Measurements from ENCODE around the gene LRFN2.

LRFN2 gene

DNA sequence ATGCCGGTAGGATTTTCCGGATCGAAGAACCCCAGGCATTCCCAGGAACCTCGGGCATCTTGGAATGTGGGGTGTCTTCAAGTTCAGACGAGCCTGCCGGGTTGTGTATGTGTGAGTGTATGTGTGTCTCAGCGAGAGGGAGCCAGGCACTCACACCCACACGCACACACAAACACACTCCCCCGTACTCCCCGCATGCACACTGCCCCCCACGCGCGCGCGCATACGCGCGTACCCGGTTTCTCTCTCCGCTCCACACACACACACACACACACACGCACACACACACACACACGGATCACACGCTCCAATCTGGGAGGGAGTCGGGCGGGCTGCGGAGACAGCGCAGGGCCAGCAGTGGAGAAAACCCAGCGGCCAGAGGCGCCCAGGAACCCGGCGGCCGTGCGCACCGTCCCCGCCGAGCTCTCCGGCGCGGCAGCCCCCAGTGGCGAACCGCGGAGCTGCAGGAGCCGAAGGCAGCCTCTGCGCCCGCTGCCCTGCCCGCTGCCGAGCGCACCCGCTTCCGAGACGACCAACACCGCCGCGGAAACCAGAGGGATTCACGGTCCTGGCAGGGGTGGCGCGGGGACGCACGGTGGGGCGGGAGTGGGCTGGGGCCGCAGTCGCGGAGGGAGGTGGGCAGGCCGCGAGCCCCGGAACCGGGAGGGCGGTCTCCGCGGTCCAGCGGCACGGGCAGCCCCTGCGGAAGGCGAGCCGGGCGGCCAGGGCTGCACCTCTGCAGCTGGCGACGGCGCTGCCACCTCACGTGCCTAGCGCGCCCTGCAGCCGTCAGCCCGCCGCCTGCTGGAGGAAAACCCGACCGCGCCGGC, at the start of gene LRFN2:
Gene LRFN2 (minus strand): TSS at position 125 of the 830 bp plus-strand sequence.
- peak; percentile 59 for DNase-seq

DNA sequence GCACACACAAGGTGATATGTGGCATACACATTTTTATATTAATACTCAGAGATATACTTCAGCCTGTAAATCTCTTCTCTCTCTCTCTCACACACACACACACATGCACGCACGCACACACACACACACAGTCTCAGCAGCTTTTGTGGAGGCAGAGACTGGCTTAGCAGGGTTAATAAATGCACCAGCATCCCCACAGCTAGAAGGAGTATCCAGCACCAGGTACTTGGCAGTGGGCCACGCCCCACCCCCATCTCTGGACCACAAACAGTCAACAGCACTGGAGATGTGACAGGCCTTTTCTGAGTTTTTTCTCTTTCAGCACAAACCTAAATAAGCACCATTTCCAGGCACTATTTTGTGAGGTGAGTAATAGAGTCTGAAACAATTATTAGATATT, 47.3 kb upstream of the LRFN2 start:
- no peak for DNase-seq

- no peak for DNase-seq
Observed at GRCh38 chr6:40631744-40632143, 44.6 kb upstream of the LRFN2 start.

GRCh38 chr6:40630488-40630887, 43.3 kb upstream of the LRFN2 start:
- no peak for DNase-seq

DNA sequence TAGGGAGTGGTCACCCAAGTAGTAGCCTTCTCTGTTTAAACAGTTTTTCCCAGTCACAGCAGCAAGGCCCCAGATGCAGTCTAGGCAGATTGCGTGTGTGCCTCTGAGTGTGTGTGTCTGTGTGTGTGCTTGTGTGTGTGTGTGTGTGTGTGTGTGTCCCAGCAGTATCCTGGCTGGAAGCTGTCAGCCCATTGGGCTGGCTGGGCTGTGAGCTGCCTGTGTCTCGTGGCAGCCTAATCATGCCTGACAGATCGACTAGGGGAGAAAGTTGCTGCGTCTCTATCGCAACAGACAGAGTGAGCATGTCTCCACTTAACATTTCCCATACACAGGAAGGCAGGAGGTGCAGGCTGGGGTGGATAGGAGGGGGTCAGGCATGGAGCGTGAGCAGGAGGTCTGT, 42.9 kb upstream of the LRFN2 start:
- no peak for DNase-seq

DNA sequence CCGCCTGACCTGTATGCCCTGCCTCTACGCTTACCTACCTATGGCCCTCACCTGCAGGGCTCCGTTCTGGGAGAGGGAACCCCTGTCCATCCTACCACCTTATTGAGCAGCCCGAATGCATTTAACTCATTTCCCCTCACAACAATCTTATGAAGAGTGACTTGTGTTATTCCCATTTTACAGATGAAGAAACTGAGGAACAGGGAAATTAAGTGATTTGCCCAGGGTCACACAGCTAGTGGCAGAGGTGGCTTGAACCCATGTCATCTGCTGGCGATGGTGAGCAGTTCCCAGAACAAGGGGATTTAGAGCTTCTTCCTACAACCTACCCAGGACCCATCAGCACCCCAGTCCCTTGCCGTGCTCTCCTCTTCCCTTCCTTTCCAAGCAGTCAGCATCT, 42.3 kb upstream of the LRFN2 start:
- DNase-seq = no peak

- no peak for DNase-seq
Observed at GRCh38 chr6:40627316-40627715, 40.2 kb upstream of the LRFN2 start.

DNA sequence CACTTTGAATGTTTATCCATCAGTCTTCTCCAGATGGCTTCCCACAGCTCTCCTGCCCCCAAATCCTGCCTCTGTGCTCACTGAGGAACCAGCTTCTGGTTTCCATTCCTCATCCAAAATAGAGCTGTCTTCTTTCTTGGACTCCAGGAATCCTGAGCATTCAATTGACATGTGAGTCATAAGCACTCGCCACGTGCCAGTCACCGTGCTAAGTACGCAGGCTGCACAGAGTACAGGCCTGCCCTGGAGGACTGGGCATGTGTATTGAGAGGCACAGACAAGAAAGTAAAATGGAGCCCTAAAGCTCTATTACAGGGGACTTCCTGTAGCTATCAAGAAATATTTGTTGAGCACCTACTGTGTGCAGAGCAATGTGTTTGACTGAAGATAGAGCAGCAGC, 39.7 kb upstream of the LRFN2 start:
- DNase-seq = no peak

- no peak for DNase-seq
Observed at GRCh38 chr6:40623932-40624331, 36.8 kb upstream of the LRFN2 start.

DNA sequence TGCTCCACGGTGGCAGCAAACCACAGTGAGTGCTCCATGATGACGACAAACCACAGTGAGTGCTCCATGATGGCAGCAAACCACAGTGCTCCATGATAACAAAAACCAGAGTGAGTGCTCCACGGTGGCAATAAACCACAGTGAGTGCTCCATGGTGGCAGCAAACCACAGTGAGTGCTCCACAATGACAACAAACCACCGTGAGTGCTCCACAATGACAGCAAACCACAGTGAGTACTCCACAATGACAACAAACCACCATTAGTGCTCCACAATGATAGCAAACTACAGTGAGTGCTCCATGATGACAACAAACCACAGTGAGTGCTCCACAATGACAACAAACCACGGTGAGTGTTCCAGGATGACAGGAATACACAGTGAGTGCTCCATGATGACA, 36.0 kb upstream of the LRFN2 start:
- no peak for DNase-seq

DNA sequence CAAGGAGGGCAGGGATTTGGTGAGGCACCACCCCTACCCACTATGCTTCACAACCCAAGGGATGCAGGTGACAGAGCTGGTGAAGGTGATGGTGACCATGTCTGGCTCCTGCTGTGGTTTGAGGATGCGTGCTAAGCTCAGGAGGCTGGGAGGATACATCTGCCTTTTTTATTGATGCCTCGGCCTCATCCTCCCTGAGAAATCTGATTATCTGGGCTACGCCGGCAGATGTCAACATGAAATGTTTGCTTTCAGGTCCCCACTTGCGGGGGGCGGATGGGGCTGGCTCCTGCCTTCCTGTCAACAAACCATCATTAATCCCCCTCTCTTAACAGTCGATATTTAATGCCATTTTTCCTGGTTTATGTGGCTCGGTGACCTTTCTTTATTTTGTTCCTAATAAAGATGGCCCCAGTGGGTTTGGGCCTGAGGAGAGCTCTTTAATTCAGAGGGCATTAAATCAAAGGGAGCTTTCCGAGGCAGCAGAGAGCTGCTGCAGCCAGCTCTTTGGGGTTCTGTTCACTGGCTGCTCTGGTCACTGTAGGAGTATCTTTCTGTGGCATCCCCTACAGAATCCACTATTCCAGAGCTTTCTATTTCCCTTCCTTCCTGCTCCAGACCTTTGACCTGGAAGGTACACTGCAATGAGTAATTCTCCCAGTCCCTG, 33.5 kb upstream of the LRFN2 start:
- DNase-seq = no peak

DNA sequence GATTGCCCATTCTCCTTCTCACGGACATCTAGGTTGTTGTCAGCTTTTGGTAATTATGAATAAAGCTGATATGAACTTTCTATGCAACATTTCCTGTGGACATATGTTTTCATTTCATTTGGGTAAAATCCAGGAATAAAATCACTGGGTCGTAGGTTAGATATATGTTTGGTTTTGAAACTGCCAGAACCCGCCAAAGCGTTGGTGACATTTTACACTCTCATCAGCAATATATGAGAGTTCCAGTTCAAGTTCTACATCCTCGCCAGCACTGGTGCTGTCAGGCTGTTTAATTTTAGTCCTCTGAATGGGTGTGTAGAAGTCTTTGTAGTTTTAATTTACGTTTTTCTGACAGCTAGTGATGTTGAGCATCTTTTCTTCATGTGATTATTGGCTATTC, 27.5 kb upstream of the LRFN2 start:
- no peak for DNase-seq

DNA sequence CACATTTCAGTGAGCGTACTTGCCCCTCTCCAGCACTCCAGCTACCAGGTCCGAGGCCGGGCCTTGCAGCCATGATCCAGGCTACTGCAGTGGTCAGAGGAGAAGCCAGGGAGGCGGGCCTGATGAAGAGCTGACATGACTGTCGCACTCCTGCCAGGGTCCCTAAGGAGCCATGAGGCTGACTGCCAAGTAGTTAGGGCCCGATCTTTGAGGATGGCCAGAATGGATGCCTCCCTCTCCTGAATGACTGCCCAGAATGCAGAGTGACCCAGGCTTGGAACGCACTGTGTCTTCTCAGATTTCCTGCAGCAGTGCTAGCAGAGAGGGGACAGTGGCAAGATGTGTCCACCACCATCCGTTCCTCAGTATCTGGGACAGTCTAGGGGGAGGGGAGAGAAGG, 24.7 kb upstream of the LRFN2 start:
- no peak for DNase-seq

DNA sequence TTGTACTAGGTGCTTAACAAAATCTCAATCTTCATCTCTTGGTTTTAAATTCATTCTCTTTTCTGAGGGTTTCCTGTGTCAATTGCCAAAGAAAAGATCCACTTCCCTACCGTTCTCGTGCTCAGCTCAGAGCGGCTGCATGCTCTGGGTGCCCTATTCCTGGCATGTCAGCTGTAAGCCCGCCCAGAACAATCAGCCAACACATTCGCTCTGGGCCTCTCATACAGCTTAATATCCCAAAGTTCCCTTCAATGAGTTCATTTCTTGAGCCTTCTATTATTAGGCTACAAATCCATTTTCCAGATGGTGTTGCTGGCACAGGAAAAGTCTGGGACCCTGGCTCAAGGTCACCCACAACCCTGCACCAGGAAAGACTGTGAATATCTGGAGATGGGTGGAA, 24.3 kb upstream of the LRFN2 start:
- DNase-seq = no peak

DNA sequence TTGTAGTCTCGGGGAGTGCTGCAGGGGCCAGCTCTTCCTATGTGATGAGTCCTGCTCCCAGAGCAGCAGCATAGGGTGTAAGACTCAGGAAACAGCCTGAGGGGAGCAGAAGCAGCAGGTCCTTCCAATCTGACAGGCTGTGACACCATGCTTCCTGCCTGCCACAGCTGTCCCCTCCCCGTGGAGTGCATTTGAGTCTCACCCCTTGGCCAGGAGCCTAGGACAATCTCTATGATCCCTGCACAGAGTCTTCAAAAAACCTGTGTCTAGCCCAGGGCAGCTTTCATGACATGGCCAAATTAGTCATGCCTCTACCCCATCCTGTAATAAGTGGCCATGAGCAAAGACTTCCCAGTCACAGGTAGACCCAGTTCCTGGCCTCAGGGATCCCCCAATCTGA, 23.1 kb upstream of the LRFN2 start:
- DNase-seq = no peak

DNA sequence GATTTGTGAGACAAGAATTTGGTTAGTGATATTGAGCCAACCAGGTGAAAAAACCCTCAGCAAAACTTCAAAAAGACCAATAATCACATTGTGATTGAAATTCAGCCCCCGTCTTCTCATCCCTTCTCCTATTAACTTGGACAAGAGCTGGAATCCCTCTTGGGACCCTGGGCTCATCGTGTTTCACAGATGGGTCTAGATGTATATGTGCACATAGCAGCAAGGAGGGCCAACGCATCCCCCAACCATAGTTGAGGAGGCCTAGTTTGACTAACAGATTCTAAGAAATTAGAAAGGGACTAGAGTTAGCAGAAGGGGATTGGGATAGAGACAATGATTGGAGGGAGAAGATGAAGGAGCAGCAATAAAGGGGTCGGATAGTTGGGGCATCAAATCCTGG, 19.8 kb upstream of the LRFN2 start:
- DNase-seq = no peak

GRCh38 chr6:40606526-40606925, 19.4 kb upstream of the LRFN2 start:
- no peak for DNase-seq

GRCh38 chr6:40604082-40604481, 16.9 kb upstream of the LRFN2 start:
- DNase-seq = no peak

- DNase-seq = no peak
Observed at GRCh38 chr6:40599555-40599954, 12.4 kb upstream of the LRFN2 start.

- no peak for DNase-seq
Observed at GRCh38 chr6:40598516-40598915, 11.4 kb upstream of the LRFN2 start.

GRCh38 chr6:40597301-40597700, 10.1 kb upstream of the LRFN2 start:
- DNase-seq = no peak

DNA sequence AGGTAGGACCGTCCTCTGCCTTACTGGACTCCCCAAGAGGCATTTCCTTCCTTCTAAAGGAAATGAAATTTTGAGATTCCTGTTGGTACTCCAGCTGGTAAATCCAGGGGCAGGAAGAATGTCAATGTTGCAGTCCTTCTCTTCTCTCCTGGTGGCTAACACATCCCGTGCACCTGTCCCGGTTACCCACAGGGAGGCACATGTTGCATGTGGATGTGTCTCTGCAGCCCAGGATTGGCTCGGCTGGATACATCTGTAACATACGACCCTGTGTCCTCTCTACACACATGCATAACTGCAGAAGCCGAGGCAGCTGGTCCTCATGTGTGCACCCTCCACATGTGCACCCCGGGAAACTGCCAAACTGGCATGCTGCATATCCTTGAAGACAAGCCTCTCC, 1.3 kb upstream of the LRFN2 start:
- DNase-seq = no peak

GRCh38 chr6:40588070-40588384, 863 bp upstream of the LRFN2 start:
- no peak for DNase-seq

DNA sequence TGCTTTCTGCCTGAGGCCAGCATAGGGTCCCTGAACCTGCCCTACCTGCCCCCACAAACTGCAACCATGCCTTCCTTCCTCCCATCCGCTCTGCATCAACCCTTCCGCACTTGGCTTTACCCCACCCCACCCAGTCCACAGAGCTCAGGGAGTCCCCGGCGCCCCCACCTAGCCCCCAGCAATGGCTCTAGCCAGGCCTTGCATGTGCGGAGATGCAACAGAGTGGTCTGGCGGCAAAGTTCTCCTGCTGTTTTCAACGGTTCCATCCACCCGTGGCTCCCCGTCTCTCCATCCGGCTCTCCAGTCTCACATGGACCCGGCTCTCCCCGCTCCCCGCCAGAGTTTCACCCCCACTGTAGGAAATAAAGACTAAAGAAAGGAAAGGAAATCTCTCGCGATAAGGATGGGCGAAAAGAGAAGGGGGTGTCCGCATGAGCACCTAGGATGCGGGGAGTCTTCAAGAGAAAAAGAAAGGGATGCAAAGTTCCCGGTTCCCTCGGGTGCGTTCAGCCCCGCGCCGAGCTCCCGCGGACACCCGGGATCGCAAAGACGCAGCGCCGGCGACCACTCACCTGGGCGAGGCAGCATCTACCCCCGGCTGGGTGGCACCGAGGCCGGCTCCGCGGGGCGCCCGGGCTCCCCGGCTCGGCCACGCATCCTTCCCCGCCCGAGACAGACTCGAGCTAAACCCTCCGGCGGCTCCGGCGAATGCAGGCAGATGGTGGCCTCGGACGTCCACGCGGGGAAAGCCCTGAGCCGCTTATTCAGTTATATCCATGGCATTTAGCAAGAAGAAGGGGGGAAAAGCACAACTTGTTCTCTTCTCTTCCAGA, 579 bp downstream of the LRFN2 start:
- no peak for DNase-seq
